Esophagus (tissue), 2 donors: ENCODE measurements around the gene ADAMTS17. TPM values are rescaled to one million over a fixed set of nuclear protein-coding genes. Genes with fewer than 3 reads are reported as not detected.

Source experiments
- H3K27ac ChIP-seq, 2 donors: one replicate each; pipeline ENCODE4 v1.5.1; 2013; ENCODE audit warnings: low read depth in 2 of 2, mild to moderate bottlenecking in 2 of 2, inconsistent platforms in 1 of 2, low read length in 1 of 2, moderate library complexity in 1 of 2
- H3K27me3 ChIP-seq, 2 donors: one replicate each; pipeline ENCODE4 v1.6.1; 2013; ENCODE audit warnings: low read length in 2 of 2, control low read depth in 1 of 2, mild to moderate bottlenecking in 1 of 2; ENCODE audit not compliant: insufficient read depth in 2 of 2, control insufficient read depth in 1 of 2
- H3K36me3 ChIP-seq, 2 donors: one replicate each; pipeline ENCODE4 v1.6.1; 2013; ENCODE audit warnings: low read length in 1 of 2; ENCODE audit not compliant: control insufficient read depth in 2 of 2, insufficient read depth in 2 of 2
- H3K4me1 ChIP-seq, 2 donors: one replicate each; pipeline ENCODE4 v1.6.1; 2013; ENCODE audit warnings: low read length in 1 of 2; ENCODE audit not compliant: control insufficient read depth in 2 of 2, insufficient read depth in 2 of 2
- H3K4me3 ChIP-seq, 2 donors: one replicate each; pipeline ENCODE4 v1.5.1; 2013; ENCODE audit warnings: low read length in 2 of 2, mild to moderate bottlenecking in 2 of 2, low read depth in 1 of 2, moderate library complexity in 1 of 2
- H3K9me3 ChIP-seq, 2 donors: one replicate each; pipeline ENCODE4 v1.6.1; 2013; ENCODE audit warnings: mild to moderate bottlenecking in 2 of 2, low read depth in 1 of 2, low read length in 1 of 2, moderate library complexity in 1 of 2; ENCODE audit not compliant: control insufficient read depth in 2 of 2, insufficient read depth in 1 of 2
- WGBS, 2 donors: extraction: QIAGEN DNeasy Blood & Tissue Kit; methylation state at CpG; one replicate each; pipeline ENCODE4 v1.1.7; 2013; 5-methylcytosine and 5-hydroxymethylcytosine counted together
- polyA plus RNA-seq, 2 donors: library from polyadenylated mRNA; stranded (reverse); fragments of 200-250 nt; gene quantifications; one replicate each; pipeline ENCODE4 v1.2.3, GENCODE V29; 2013
- donor health status: healthy with polysubstance abuse.
- donor health status: Bipolar disorder and iron deficiency.

The ADAMTS17 gene
- polyA plus RNA-seq, 2 donors: 2.1 to 6.9 TPM

GRCh38 chr15:100256101-100256969 is 85.4 kb downstream of the ADAMTS17 start:
- WGBS, 2 donors: 91 to 93% methylated on average over 20 of the region's 20 CpGs

GRCh38 chr15:100255644-100256043 is 86.1 kb downstream of the ADAMTS17 start:
- WGBS, 2 donors: 87 to 92% methylated on average over 6 of the region's 6 CpGs
- Histone ChIP-seq H3K36me3 (peaks cover 0 to 2% of the 10 kb centered on the region in 2 donors), H3K4me1 (peaks cover 0 to 3% of the 10 kb centered on the region in 2 donors), H3K9me3 (no peaks in the 10 kb centered on the region), H3K27ac (no peak overlapping the region), H3K4me3 (no peak overlapping the region), H3K27me3 (no peaks in the 10 kb centered on the region)

More at GRCh38 chr15:100256101-100256969, 85.4 kb downstream of the ADAMTS17 start:
- Histone ChIP-seq H3K36me3 (peaks cover 0 to 5% of the 10 kb centered on the region in 2 donors), H3K9me3 (no peaks in the 10 kb centered on the region), H3K27ac (no peak overlapping the region), H3K4me3 (no peak overlapping the region), H3K4me1 (peaks cover 0 to 3% of the 10 kb centered on the region in 2 donors), H3K27me3 (no peaks in the 10 kb centered on the region)

GRCh38 chr15:100254691-100255090 is 87.1 kb downstream of the ADAMTS17 start:
- Histone ChIP-seq H3K27ac (no peak overlapping the region), H3K27me3 (no peaks in the 10 kb centered on the region), H3K4me1 (peaks cover 0 to 3% of the 10 kb centered on the region in 2 donors), H3K4me3 (no peak overlapping the region), H3K9me3 (no peaks in the 10 kb centered on the region), H3K36me3 (peaks cover 0 to 2% of the 10 kb centered on the region in 2 donors)
- WGBS, 2 donors: 81 to 82% methylated on average over 4 of the region's 4 CpGs

- Histone ChIP-seq H3K27me3 (no peaks in the 10 kb centered on the region), H3K9me3 (no peaks in the 10 kb centered on the region), H3K27ac (no peak overlapping the region), H3K4me3 (no peak overlapping the region), H3K4me1 (peaks cover 0 to 3% of the 10 kb centered on the region in 2 donors), H3K36me3 (peaks cover 0 to 2% of the 10 kb centered on the region in 2 donors)
- 68 to 70% methylated on average over 5 of the region's 5 CpGs for WGBS, 2 donors
Measured at GRCh38 chr15:100254285-100254684, 87.5 kb downstream of the ADAMTS17 start.

GRCh38 chr15:100253640-100254039 is 88.1 kb downstream of the ADAMTS17 start:
- no peak overlapping the region for H3K4me3 ChIP-seq
- no peaks in the 10 kb centered on the region for H3K27me3 ChIP-seq
- 71 to 73% methylated on average over 1 of the region's 1 CpG for WGBS, 2 donors
- H3K36me3 ChIP-seq: peaks cover 0 to 2% of the 10 kb centered on the region in 2 donors
- no peak overlapping the region for H3K27ac ChIP-seq
- H3K9me3 ChIP-seq: no peaks in the 10 kb centered on the region
- peaks cover 0 to 3% of the 10 kb centered on the region in 2 donors for H3K4me1 ChIP-seq

- Histone ChIP-seq H3K36me3 (peaks cover 0 to 2% of the 10 kb centered on the region in 2 donors), H3K27me3 (no peaks in the 10 kb centered on the region), H3K27ac (no peak overlapping the region), H3K9me3 (no peaks in the 10 kb centered on the region), H3K4me3 (no peak overlapping the region), H3K4me1 (peaks cover 0 to 4% of the 10 kb centered on the region in 2 donors)
- 50 to 61% methylated on average over 9 of the region's 9 CpGs for WGBS, 2 donors
Measured at GRCh38 chr15:100252779-100253417, 88.9 kb downstream of the ADAMTS17 start.

- no peaks in the 10 kb centered on the region for H3K27me3 ChIP-seq
- no peak overlapping the region for H3K27ac ChIP-seq
- peaks cover 0 to 2% of the 10 kb centered on the region in 2 donors for H3K36me3 ChIP-seq
- 76 to 84% methylated on average over 9 of the region's 9 CpGs for WGBS, 2 donors
- no peaks in the 10 kb centered on the region for H3K9me3 ChIP-seq
- peaks cover 3 to 8% of the 10 kb centered on the region in 2 donors for H3K4me1 ChIP-seq
- no peak overlapping the region for H3K4me3 ChIP-seq
Measured at GRCh38 chr15:100252359-100252758, 89.4 kb downstream of the ADAMTS17 start.

GRCh38 chr15:100250176-100250800 is 91.5 kb downstream of the ADAMTS17 start:
- H3K36me3 ChIP-seq: peaks cover 0 to 2% of the 10 kb centered on the region in 2 donors
- H3K27ac ChIP-seq: no peak overlapping the region
- H3K4me1 ChIP-seq: peaks cover 3 to 8% of the 10 kb centered on the region in 2 donors
- no peaks in the 10 kb centered on the region for H3K9me3 ChIP-seq
- no peaks in the 10 kb centered on the region for H3K27me3 ChIP-seq
- H3K4me3 ChIP-seq: no peak overlapping the region
- 63 to 68% methylated on average over 10 of the region's 10 CpGs for WGBS, 2 donors

GRCh38 chr15:100249096-100249815 is 92.5 kb downstream of the ADAMTS17 start:
- Histone ChIP-seq H3K9me3 (no peaks in the 10 kb centered on the region), H3K27me3 (no peaks in the 10 kb centered on the region), H3K36me3 (peaks cover 0 to 2% of the 10 kb centered on the region in 2 donors), H3K4me3 (no peak overlapping the region), H3K4me1 (peaks cover 3 to 16% of the 10 kb centered on the region in 2 donors), H3K27ac (no peak overlapping the region)
- WGBS, 2 donors: 92 to 93% methylated on average over 9 of the region's 9 CpGs
